Kidney (tissue), 14 donors: ENCODE data around the gene GRM1. TPM values are rescaled to one million over a fixed set of nuclear protein-coding genes. Genes with fewer than 3 reads are reported as not detected.

Experiments used
- DNase-seq, 5 donors: peaks; one replicate each; pipeline ENCODE4 v3.0.0-alpha.2; 2013 to 2020
- FAIRE-seq: peaks from 2 replicates; lab custom pipeline; 2012; peaks lifted over from hg19 to GRCh38; lab: Jason Lieb, UNC
- H3K27ac ChIP-seq, 2 donors: one replicate each; pipeline ENCODE4 v1.7.0; 2013; ENCODE audit warnings: low read depth in 2 of 2, low read length in 2 of 2, inconsistent platforms in 1 of 2
- H3K27me3 ChIP-seq: one replicate; pipeline ENCODE4 v1.7.1; 2013; ENCODE audit warnings: low read length, inconsistent platforms; ENCODE audit not compliant: control insufficient read depth, insufficient read depth
- H3K36me3 ChIP-seq, 3 donors: one replicate each; pipeline versions ENCODE4 v1.7.0 to v1.7.1; 2013; ENCODE audit warnings: low read length in 3 of 3, control low read depth in 1 of 3, inconsistent platforms in 1 of 3; ENCODE audit not compliant: insufficient read depth in 3 of 3, control insufficient read depth in 2 of 3
- H3K4me1 ChIP-seq, 3 donors: one replicate each; pipeline versions ENCODE4 v1.7.0 to v1.7.1; 2013; ENCODE audit warnings: low read length in 3 of 3, inconsistent platforms in 1 of 3, low read depth in 1 of 3; ENCODE audit not compliant: control insufficient read depth in 2 of 3, insufficient read depth in 2 of 3
- H3K4me3 ChIP-seq, 3 donors: one replicate each; pipeline versions ENCODE4 v1.7.0 to v1.8.1; 2013; ENCODE audit warnings: low read length in 3 of 3, control low read depth in 1 of 3, inconsistent platforms in 1 of 3
- H3K9ac ChIP-seq, 3 donors: one replicate each; pipeline versions ENCODE4 v1.7.0 to v1.7.1; 2013; ENCODE audit warnings: low read length in 3 of 3, control low read depth in 1 of 3, inconsistent platforms in 1 of 3
- H3K9me3 ChIP-seq, 3 donors: one replicate each; pipeline versions ENCODE4 v1.7.0 to v1.7.1; 2013; ENCODE audit warnings: low read length in 3 of 3, control low read depth in 1 of 3, inconsistent platforms in 1 of 3; ENCODE audit not compliant: control insufficient read depth in 2 of 3, insufficient read depth in 1 of 3
- intact Hi-C: fragments of 100-400 bp; cut with DNase I; formaldehyde crosslinking; loops from one replicate; pipeline ENCODE4 v1.11.1; 2022
- polyA plus RNA-seq: library from polyadenylated mRNA; stranded (reverse); fragments of 350-450 nt; fragmentation: Illumina TruSeq; extraction: RNeasy Lipid Tissue Mini Kit (QIAGEN cat#74804); gene quantifications from one replicate; pipeline ENCODE4 v1.2.3, GENCODE V29; 2014; ENCODE audit warnings: low read depth, low replicate concordance; ENCODE audit not compliant: insufficient read depth
- total RNA-seq: library from RNA; stranded (reverse); fragmentation: NEBNext Ultra II Directional; extraction: Animal tissue kit (Norgen Biotek cat#: 25700); gene quantifications from one replicate; pipeline ENCODE4 v1.2.1, GENCODE V29; 2021
- TF ChIP-seq, protein P1 (sequence below): IDR thresholded peaks from 3 replicates; pipeline ENCODE4 v1.5.1; 2012; ENCODE audit warnings: mild to moderate bottlenecking, moderate library complexity, borderline replicate concordance; ENCODE audit not compliant: insufficient read depth; ENCODE audit errors: extremely low read depth
- donor health status: control.
- donor health status: control.
- donor health status: control.
- donor health status: control.
- donor health status: control.
- donor health status: DM: yes; HTN: yes; CAD: no.
- donor health status: Normal renal cell carcinoma (clear cell type).

The GRM1 gene
- total and polyA plus RNA-seq, 2 donors from 2014 or later: 0.19 to 0.82 TPM

DNA sequence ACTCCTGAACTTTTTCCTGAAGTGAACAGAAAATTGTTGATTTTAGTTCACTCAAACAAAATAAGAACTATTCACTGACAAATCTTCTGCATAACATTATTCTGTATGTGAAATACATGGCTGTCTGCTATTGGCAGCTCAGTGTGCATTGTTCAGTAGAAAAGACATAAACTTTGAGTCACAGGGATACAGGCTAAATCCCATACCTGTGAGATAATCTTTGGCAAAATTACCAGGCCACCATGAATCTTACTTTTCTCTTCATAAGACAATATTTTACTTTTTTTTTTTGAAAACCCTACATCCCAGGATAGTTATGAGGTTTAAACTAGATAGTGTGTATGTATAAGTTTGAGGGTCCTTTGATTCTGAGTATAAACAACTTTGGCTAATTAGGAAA lies 224.8 kb downstream of the GRM1 start:
- TF ChIP-seq, protein P1, sequence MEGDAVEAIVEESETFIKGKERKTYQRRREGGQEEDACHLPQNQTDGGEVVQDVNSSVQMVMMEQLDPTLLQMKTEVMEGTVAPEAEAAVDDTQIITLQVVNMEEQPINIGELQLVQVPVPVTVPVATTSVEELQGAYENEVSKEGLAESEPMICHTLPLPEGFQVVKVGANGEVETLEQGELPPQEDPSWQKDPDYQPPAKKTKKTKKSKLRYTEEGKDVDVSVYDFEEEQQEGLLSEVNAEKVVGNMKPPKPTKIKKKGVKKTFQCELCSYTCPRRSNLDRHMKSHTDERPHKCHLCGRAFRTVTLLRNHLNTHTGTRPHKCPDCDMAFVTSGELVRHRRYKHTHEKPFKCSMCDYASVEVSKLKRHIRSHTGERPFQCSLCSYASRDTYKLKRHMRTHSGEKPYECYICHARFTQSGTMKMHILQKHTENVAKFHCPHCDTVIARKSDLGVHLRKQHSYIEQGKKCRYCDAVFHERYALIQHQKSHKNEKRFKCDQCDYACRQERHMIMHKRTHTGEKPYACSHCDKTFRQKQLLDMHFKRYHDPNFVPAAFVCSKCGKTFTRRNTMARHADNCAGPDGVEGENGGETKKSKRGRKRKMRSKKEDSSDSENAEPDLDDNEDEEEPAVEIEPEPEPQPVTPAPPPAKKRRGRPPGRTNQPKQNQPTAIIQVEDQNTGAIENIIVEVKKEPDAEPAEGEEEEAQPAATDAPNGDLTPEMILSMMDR: no peak
- no peaks in the 10 kb centered on the region for H3K9me3 ChIP-seq
- no peak overlapping the region for H3K9ac ChIP-seq
- H3K27me3 ChIP-seq: no peaks in the 10 kb centered on the region
- H3K27ac ChIP-seq: no peak overlapping the region
- H3K4me1 ChIP-seq: no peaks in the 10 kb centered on the region
- no peak overlapping the region for H3K4me3 ChIP-seq
- FAIRE-seq: no peak
- no peaks in the 10 kb centered on the region for H3K36me3 ChIP-seq
- intact Hi-C loops: no loop called here
- no peak for DNase-seq

DNA sequence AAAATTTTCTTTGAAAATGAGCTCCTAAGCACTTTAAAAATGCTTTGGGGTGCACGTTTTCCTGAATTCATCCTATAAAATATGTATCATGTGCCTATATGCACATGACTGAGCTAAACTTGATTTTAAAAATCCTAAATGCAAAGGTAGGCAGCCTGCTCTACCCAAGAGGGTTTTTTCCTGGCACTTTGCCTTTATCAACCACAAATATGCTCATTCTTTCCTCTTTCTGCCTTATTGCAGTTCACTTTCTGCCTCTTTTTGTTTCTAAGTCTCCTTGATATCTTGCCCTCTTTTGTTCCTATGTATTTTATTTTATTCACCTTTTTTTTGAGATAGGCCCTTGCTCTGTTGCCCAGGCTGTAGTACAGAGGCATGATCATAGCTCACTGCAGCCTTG lies 229.3 kb downstream of the GRM1 start:
- TF ChIP-seq, protein P1: no peak
- no peak overlapping the region for H3K9ac ChIP-seq
- DNase-seq: no peak
- no peak overlapping the region for H3K27ac ChIP-seq
- H3K27me3 ChIP-seq: no peaks in the 10 kb centered on the region
- no peaks in the 10 kb centered on the region for H3K4me1 ChIP-seq
- H3K9me3 ChIP-seq: no peaks in the 10 kb centered on the region
- intact Hi-C loops: no loop called here
- H3K4me3 ChIP-seq: no peak overlapping the region
- no peaks in the 10 kb centered on the region for H3K36me3 ChIP-seq
- no peak for FAIRE-seq

DNA sequence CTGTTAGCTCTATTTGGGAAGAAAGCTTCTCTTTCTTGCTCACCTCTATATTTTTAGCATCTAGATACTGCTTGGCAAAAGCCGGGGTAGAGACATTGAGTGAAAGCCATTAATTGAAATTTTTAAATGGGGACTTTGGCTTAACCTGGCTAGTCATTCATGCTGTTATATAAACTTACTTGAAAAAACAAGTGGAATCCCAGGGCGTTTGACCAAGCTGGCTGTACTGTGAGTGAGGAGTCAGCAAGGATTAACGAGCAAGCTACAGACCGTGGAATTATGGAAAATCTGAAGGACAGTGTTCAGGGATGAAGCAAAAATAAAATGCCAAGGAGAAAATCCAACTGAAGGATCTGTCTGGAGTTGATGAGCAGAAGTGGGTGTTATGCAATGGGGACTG lies 232.0 kb downstream of the GRM1 start:
- Histone ChIP-seq H3K27me3 (no peaks in the 10 kb centered on the region), H3K27ac (no peak overlapping the region), H3K4me3 (no peak overlapping the region), H3K9me3 (no peaks in the 10 kb centered on the region), H3K36me3 (no peaks in the 10 kb centered on the region), H3K9ac (no peak overlapping the region), H3K4me1 (no peaks in the 10 kb centered on the region)
- intact Hi-C loops: no loop called here
- TF ChIP-seq, protein P1: no peak
- DNase-seq (no peak), FAIRE-seq (no peak)

DNA sequence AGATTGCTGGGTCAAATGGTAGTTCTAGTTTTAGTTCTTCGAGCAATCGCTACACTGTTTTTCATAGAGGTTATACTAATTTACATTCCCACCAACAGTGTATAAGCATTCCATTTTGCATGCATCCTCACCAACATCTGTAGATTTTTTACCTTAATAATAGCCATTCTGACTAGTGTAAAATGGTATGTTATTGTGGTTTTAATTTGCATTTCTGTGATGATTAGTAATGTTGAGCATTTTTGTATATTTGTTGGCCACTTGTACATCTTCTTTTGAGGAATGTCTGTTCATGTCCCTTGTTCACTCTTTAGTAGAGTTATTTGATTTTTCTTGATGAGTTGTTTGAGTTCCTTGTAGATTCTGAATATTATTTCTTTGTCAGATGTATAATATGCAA lies 236.2 kb downstream of the GRM1 start:
- Histone ChIP-seq H3K4me1 (no peaks in the 10 kb centered on the region), H3K4me3 (no peak overlapping the region), H3K27me3 (no peaks in the 10 kb centered on the region), H3K27ac (no peak overlapping the region), H3K9ac (no peak overlapping the region), H3K36me3 (no peaks in the 10 kb centered on the region), H3K9me3 (no peaks in the 10 kb centered on the region)
- FAIRE-seq (no peak), DNase-seq (no peak)
- intact Hi-C loops: no loop called here
- TF ChIP-seq, protein P1: no peak
